Calu3 (cell line): Measurements from ENCODE around the gene KCNH1. TPM values are rescaled to one million over a fixed set of nuclear protein-coding genes. Genes with fewer than 3 reads are reported as not detected.

ENCODE experiments used
- BruUV-seq: library from RNA; stranded (reverse); fragments of 400-500 nt; replicated peaks from 2 replicates; lab custom pipeline; 2021; lab: Mats Ljungman, UMichigan
- CTCF ChIA-PET: fragments of 300-600 bp; sonication (Branson Sonifier 250); formaldehyde crosslinking; loops from one replicate; lab custom pipeline; 2022; ENCODE audit warnings: antibody characterized with exemption; lab: Charles Lee
- DNase-seq: peaks from one replicate; pipeline ENCODE4 v3.0.0; 2022
- H3K27ac Mint-ChIP-seq: one replicate; pipeline ENCODE4 v1.8.0; 2022; ENCODE audit warnings: mixed read lengths; ENCODE audit not compliant: unreplicated experiment
- H3K27me3 Mint-ChIP-seq: one replicate; pipeline ENCODE4 v1.8.0; 2022; ENCODE audit warnings: mixed read lengths; ENCODE audit not compliant: unreplicated experiment
- H3K36me3 Mint-ChIP-seq: one replicate; pipeline ENCODE4 v1.8.0; 2022; ENCODE audit warnings: mild to moderate bottlenecking, moderate library complexity, mixed read lengths; ENCODE audit not compliant: insufficient read depth, unreplicated experiment
- H3K4me1 Mint-ChIP-seq: one replicate; pipeline ENCODE4 v1.8.0; 2022; ENCODE audit warnings: mild to moderate bottlenecking, low read depth, mixed read lengths; ENCODE audit not compliant: unreplicated experiment
- H3K4me3 Mint-ChIP-seq: one replicate; pipeline ENCODE4 v1.8.0; 2022; ENCODE audit warnings: mild to moderate bottlenecking, low read depth, moderate library complexity, mixed read lengths; ENCODE audit not compliant: unreplicated experiment
- H3K9me3 Mint-ChIP-seq: one replicate; pipeline ENCODE4 v1.8.0; 2022; ENCODE audit warnings: low read depth, mixed read lengths; ENCODE audit not compliant: unreplicated experiment
- CTCF ChIP-seq: fragments of 200-600 bp; IDR thresholded peaks from one replicate; pipeline ENCODE4 v1.8.0; 2022; ENCODE audit warnings: antibody characterized with exemption; ENCODE audit not compliant: unreplicated experiment
- intact Hi-C: fragments of 100-400 bp; cut with micrococcal nuclease; formaldehyde crosslinking; loops from one replicate; pipeline ENCODE4 v1.10.0; 2022; ENCODE audit not compliant: unreplicated experiment
- total RNA-seq: library from RNA; stranded (reverse); gene quantifications from 2 replicates; pipeline ENCODE4 v1.2.3, GENCODE V29; 2022

The KCNH1 gene
- total RNA-seq, 1 experiment from 2014 or later: not detected

- no peak for DNase-seq
- Mint-ChIP-seq H3K27ac (no peak overlapping the region), H3K4me3 (no peak overlapping the region), H3K27me3 (no peaks in the 10 kb centered on the region), H3K9me3 (peaks cover 9% of the 10 kb centered on the region), H3K4me1 (no peaks in the 10 kb centered on the region), H3K36me3 (no peaks in the 10 kb centered on the region)
- no TSS peak for BruUV-seq
- CTCF ChIA-PET: no interaction called here
- TF ChIP-seq CTCF: no peak
- intact Hi-C loops: no loop called here
These were observed 500.3 kb downstream of the KCNH1 start for GRCh38 chr1:210633636-210634035.

GRCh38 chr1:210633140-210633539 lies 500.8 kb downstream of the KCNH1 start:
- CTCF ChIA-PET: no interaction called here
- intact Hi-C loops: no loop called here
- TF ChIP-seq CTCF: no peak
- no peak for DNase-seq
- H3K27ac Mint-ChIP-seq: no peak overlapping the region
- BruUV-seq: no TSS peak
- peaks cover 9% of the 10 kb centered on the region for H3K9me3 Mint-ChIP-seq
- H3K4me1 Mint-ChIP-seq: no peaks in the 10 kb centered on the region
- no peaks in the 10 kb centered on the region for H3K27me3 Mint-ChIP-seq
- no peaks in the 10 kb centered on the region for H3K36me3 Mint-ChIP-seq
- H3K4me3 Mint-ChIP-seq: no peak overlapping the region

GRCh38 chr1:210631399-210631798 lies 502.5 kb downstream of the KCNH1 start:
- TF ChIP-seq CTCF: no peak
- Mint-ChIP-seq H3K27me3 (peaks cover 1% of the 10 kb centered on the region), H3K4me1 (no peaks in the 10 kb centered on the region), H3K27ac (no peak overlapping the region), H3K4me3 (no peak overlapping the region), H3K36me3 (no peaks in the 10 kb centered on the region), H3K9me3 (peaks cover 9% of the 10 kb centered on the region)
- no peak for DNase-seq
- no TSS peak for BruUV-seq
- CTCF ChIA-PET: no interaction called here
- intact Hi-C loops: no loop called here

GRCh38 chr1:210629276-210629675 lies 504.7 kb downstream of the KCNH1 start:
- Mint-ChIP-seq H3K9me3 (peaks cover 5% of the 10 kb centered on the region), H3K27me3 (peaks cover 14% of the 10 kb centered on the region), H3K4me1 (no peaks in the 10 kb centered on the region), H3K36me3 (no peaks in the 10 kb centered on the region), H3K27ac (no peak overlapping the region), H3K4me3 (no peak overlapping the region)
- intact Hi-C loops: no loop called here
- TF ChIP-seq CTCF: no peak
- CTCF ChIA-PET: no interaction called here
- no peak for DNase-seq
- BruUV-seq: no TSS peak

- Mint-ChIP-seq H3K4me1 (no peaks in the 10 kb centered on the region), H3K27ac (no peak overlapping the region), H3K9me3 (peaks cover 3% of the 10 kb centered on the region), H3K27me3 (peaks cover 14% of the 10 kb centered on the region), H3K36me3 (no peaks in the 10 kb centered on the region), H3K4me3 (no peak overlapping the region)
- DNase-seq: no peak
- intact Hi-C loops: no loop called here
- TF ChIP-seq CTCF: no peak
- BruUV-seq: no TSS peak
- CTCF ChIA-PET: no interaction called here
These were observed 506.2 kb downstream of the KCNH1 start for GRCh38 chr1:210627755-210628154.
